ENCODE measurements around the gene PIGT.
A peak's percentile ranks its signal among the peaks of the same experiment; 100 is the strongest.

Gene PIGT

GRCh38 chr20:45436732-45437485, 21.0 kb downstream of the PIGT start:
- peak; percentile 97 for TF ChIP-seq CTCF (IDR thresholded peaks at IDR 0.05; ENCODE audit: insufficient read depth, low read depth, low read length, missing control alignments)
- peak; percentile 84 for DNase-seq (ENCODE audit: low read depth)

GRCh38 chr20:45440424-45440823, 24.5 kb downstream of the PIGT start:
- no peak for DNase-seq (ENCODE audit: low read depth)
- no peak overlapping the region for H3K4me3 ChIP-seq (ENCODE audit: low read depth, low read length)
- TF ChIP-seq CTCF (IDR thresholded peaks at IDR 0.05; ENCODE audit: insufficient read depth, low read depth, low read length, missing control alignments): no peak

More at GRCh38 chr20:45436732-45437485, 21.0 kb downstream of the PIGT start:
- peak overlapping the region; percentile 30 for H3K4me3 ChIP-seq (ENCODE audit: low read depth, low read length)

- no peak overlapping the region for H3K4me3 ChIP-seq (ENCODE audit: low read depth, low read length)
- no peak for DNase-seq (ENCODE audit: low read depth)
- no peak for TF ChIP-seq CTCF (IDR thresholded peaks at IDR 0.05; ENCODE audit: insufficient read depth, low read depth, low read length, missing control alignments)
Observed at GRCh38 chr20:45440891-45441685, 25.1 kb downstream of the PIGT start.

GRCh38 chr20:45441746-45442145, 25.8 kb downstream of the PIGT start:
- H3K4me3 ChIP-seq (ENCODE audit: low read depth, low read length): no peak overlapping the region
- DNase-seq (ENCODE audit: low read depth): no peak
- no peak for TF ChIP-seq CTCF (IDR thresholded peaks at IDR 0.05; ENCODE audit: insufficient read depth, low read depth, low read length, missing control alignments)

GRCh38 chr20:45444050-45444449, 28.1 kb downstream of the PIGT start:
- DNase-seq (ENCODE audit: low read depth): no peak
- TF ChIP-seq CTCF (IDR thresholded peaks at IDR 0.05; ENCODE audit: insufficient read depth, low read depth, low read length, missing control alignments): no peak
- no peak overlapping the region for H3K4me3 ChIP-seq (ENCODE audit: low read depth, low read length)

GRCh38 chr20:45445805-45446562, 30.0 kb downstream of the PIGT start:
- TF ChIP-seq CTCF (IDR thresholded peaks at IDR 0.05; ENCODE audit: insufficient read depth, low read depth, low read length, missing control alignments): peak; percentile 75
- peak; percentile 47 for DNase-seq (ENCODE audit: low read depth)
- no peak overlapping the region for H3K4me3 ChIP-seq (ENCODE audit: low read depth, low read length)
